H1 (cell line): ENCODE results near the gene TMEM63A. TPM values are rescaled to one million over a fixed set of nuclear protein-coding genes. Genes with fewer than 3 reads are reported as not detected.
A peak's percentile ranks its signal among the peaks of the same experiment; 100 is the strongest.

Experiments used
- CTCF ChIA-PET: fragments of 300-600 bp; sonication (Branson Sonifier 250); formaldehyde crosslinking; loops from one replicate; lab custom pipeline; 2021; ENCODE audit not compliant: partially characterized antibody; lab: Charles Lee
- POLR2A ChIA-PET: fragments of 300-600 bp; sonication (Branson Sonifier 250); formaldehyde crosslinking; loops from one replicate; lab custom pipeline; 2021; ENCODE audit warnings: inconsistent platforms; ENCODE audit not compliant: partially characterized antibody; lab: Charles Lee
- DNase-seq, 2 experiments: peaks; one replicate each; pipeline versions ENCODE4 v3.0.0 to v3.0.0-alpha.2; 2010 to 2022; ENCODE audit warnings: low spot score in 2 of 2, low read depth in 1 of 2, mixed read lengths in 1 of 2
- FAIRE-seq: peaks from 2 replicates; lab custom pipeline; 2011; peaks lifted over from hg19 to GRCh38; lab: Jason Lieb, UNC
- H2AFZ ChIP-seq: 2 replicates; pipeline ENCODE4 v1.8.1; 2012; ENCODE audit warnings: low read length, inconsistent platforms
- H2AK5ac ChIP-seq: 2 replicates; pipeline ENCODE4 v1.6.1; 2013; ENCODE audit warnings: low read depth, low read length
- H2BK120ac ChIP-seq: replicated peaks from 2 replicates; pipeline ENCODE3; 2013; ENCODE audit warnings: low read depth, low read length, inconsistent platforms
- H2BK12ac ChIP-seq: 2 replicates; pipeline ENCODE4 v1.6.1; 2013; ENCODE audit warnings: low read depth, low read length
- H2BK15ac ChIP-seq: 2 replicates; pipeline ENCODE4 v1.6.1; 2013; ENCODE audit warnings: low read length
- H2BK20ac ChIP-seq: 2 replicates; pipeline ENCODE4 v1.6.1; 2013; ENCODE audit warnings: low read length
- H2BK5ac ChIP-seq: 2 replicates; pipeline ENCODE4 v1.6.1; 2013; ENCODE audit warnings: low read depth, low read length
- H3K14ac ChIP-seq: 2 replicates; pipeline ENCODE4 v1.6.1; 2013; ENCODE audit warnings: inconsistent platforms; ENCODE audit not compliant: insufficient read length
- H3K18ac ChIP-seq: 2 replicates; pipeline ENCODE4 v1.6.1; 2013; ENCODE audit warnings: low read length; ENCODE audit errors: extremely low read depth
- H3K23ac ChIP-seq: 2 replicates; pipeline ENCODE4 v1.6.1; 2013; ENCODE audit warnings: inconsistent platforms; ENCODE audit not compliant: insufficient read length
- H3K23me2 ChIP-seq: 2 replicates; pipeline ENCODE4 v1.6.1; 2013; ENCODE audit warnings: low read depth, low read length
- H3K27ac ChIP-seq: 2 replicates; pipeline ENCODE4 v1.6.1; 2011; ENCODE audit warnings: low read depth, low read length, inconsistent platforms
- H3K27me3 ChIP-seq, 4 experiments: replicated peaks in 1 of 4; 1 replicate in 1 of 4; 2 replicates in 3 of 4; pipeline versions ENCODE4 v1.6.1 to v1.8.1; 2011 to 2013; ENCODE audit warnings: low read length in 3 of 4, mild to moderate bottlenecking in 3 of 4, inconsistent platforms in 2 of 4, mixed read lengths in 2 of 4, moderate library complexity in 1 of 4; ENCODE audit not compliant: control insufficient read depth in 3 of 4, insufficient read depth in 3 of 4; ENCODE audit errors: extremely low read depth in 1 of 4
- H3K36me3 ChIP-seq, 4 experiments: 2 replicates each; pipeline versions ENCODE4 v1.6.1 to v1.8.1; 2011 to 2013; ENCODE audit warnings: mild to moderate bottlenecking in 4 of 4, low read length in 3 of 4, moderate library complexity in 2 of 4, control low read depth in 1 of 4, inconsistent platforms in 1 of 4; ENCODE audit not compliant: insufficient read depth in 4 of 4, control insufficient read depth in 2 of 4
- H3K4ac ChIP-seq: replicated peaks from 2 replicates; pipeline ENCODE3; 2013; ENCODE audit warnings: low read length, low read depth, mixed read lengths, inconsistent platforms; ENCODE audit not compliant: insufficient read length
- H3K4me1 ChIP-seq, 4 experiments: replicated peaks in 1 of 4; 1 replicate in 1 of 4; 2 replicates in 3 of 4; pipeline versions ENCODE4 v1.6.1 to v1.8.1; 2011 to 2013; ENCODE audit warnings: low read length in 3 of 4, inconsistent platforms in 2 of 4, mixed read lengths in 1 of 4; ENCODE audit not compliant: insufficient read depth in 4 of 4, control insufficient read depth in 3 of 4
- H3K4me2 ChIP-seq, 2 experiments: 2 replicates each; pipeline versions ENCODE4 v1.6.1 to v1.8.1; 2011 to 2013; ENCODE audit warnings: low read depth in 2 of 2, low read length in 2 of 2, control low read depth in 1 of 2, inconsistent platforms in 1 of 2, mild to moderate bottlenecking in 1 of 2; ENCODE audit not compliant: insufficient read depth in 1 of 2
- H3K4me3 ChIP-seq, 4 experiments: fragments of 200-600, 300-600 bp in 1 of 4; sonication (generic), shearing (Covaris generic), sonication (Bioruptor Twin) in 1 of 4; 2 replicates each; pipeline versions ENCODE4 v1.5.1 to v1.8.1; 2011 to 2016; ENCODE audit warnings: low read length in 4 of 4, low read depth in 3 of 4, control low read depth in 2 of 4, inconsistent platforms in 2 of 4, mild to moderate bottlenecking in 2 of 4, mixed read lengths in 1 of 4, moderate library complexity in 1 of 4; ENCODE audit not compliant: insufficient read depth in 2 of 4; ENCODE audit errors: extremely low read depth in 1 of 4
- H3K56ac ChIP-seq: replicated peaks from 2 replicates; pipeline ENCODE3; 2013; ENCODE audit warnings: low read depth, mild to moderate bottlenecking, mixed read lengths, low read length, inconsistent platforms; ENCODE audit not compliant: insufficient read length
- H3K79me1 ChIP-seq: 2 replicates; pipeline ENCODE4 v1.6.1; 2013; ENCODE audit warnings: low read depth, low read length, control low read depth
- H3K79me2 ChIP-seq, 2 experiments: 2 replicates each; pipeline versions ENCODE4 v1.6.1 to v1.8.1; 2012 to 2013; ENCODE audit warnings: low read length in 2 of 2, mild to moderate bottlenecking in 2 of 2, inconsistent platforms in 1 of 2; ENCODE audit not compliant: insufficient read depth in 2 of 2, control insufficient read depth in 1 of 2
- H3K9ac ChIP-seq, 4 experiments: replicated peaks in 1 of 4; 1 replicate in 1 of 4; 2 replicates in 3 of 4; pipeline versions ENCODE4 v1.6.1 to v1.8.1; 2011 to 2013; ENCODE audit warnings: low read depth in 3 of 4, low read length in 3 of 4, control low read depth in 2 of 4, mild to moderate bottlenecking in 2 of 4, moderate library complexity in 2 of 4, inconsistent platforms in 1 of 4; ENCODE audit errors: extremely low read depth in 1 of 4
- H3K9me3 ChIP-seq, 2 experiments: 2 replicates each; pipeline versions ENCODE4 v1.6.1 to v1.8.1; 2012 to 2013; ENCODE audit warnings: mild to moderate bottlenecking in 2 of 2, moderate library complexity in 2 of 2, control low read depth in 1 of 2, inconsistent platforms in 1 of 2, low read depth in 1 of 2, low read length in 1 of 2, mixed read lengths in 1 of 2; ENCODE audit not compliant: insufficient read depth in 2 of 2
- H4K20me1 ChIP-seq, 2 experiments: replicated peaks in 1 of 2; 2 replicates each; pipeline versions ENCODE3 to v1.8.1; 2011 to 2013; ENCODE audit warnings: inconsistent platforms in 2 of 2, low read length in 2 of 2, mild to moderate bottlenecking in 1 of 2; ENCODE audit not compliant: insufficient read depth in 2 of 2, control insufficient read depth in 1 of 2
- H4K5ac ChIP-seq: 2 replicates; pipeline ENCODE4 v1.6.1; 2013; ENCODE audit warnings: low read length, low read depth, mixed read lengths, inconsistent platforms; ENCODE audit not compliant: insufficient read length
- H4K8ac ChIP-seq: 2 replicates; pipeline ENCODE4 v1.8.0; 2013; ENCODE audit warnings: mild to moderate bottlenecking, moderate library complexity, low read length, inconsistent platforms; ENCODE audit not compliant: insufficient read depth; ENCODE audit errors: extremely low read depth
- H4K91ac ChIP-seq: replicated peaks from 2 replicates; pipeline ENCODE3; 2013; ENCODE audit warnings: low read length, mixed read lengths, inconsistent platforms; ENCODE audit not compliant: insufficient read length
- EZH2 ChIP-seq: fragments of 200-600 bp; sonication (generic); IDR thresholded peaks from 2 replicates; pipeline ENCODE4 v1.7.1; 2012; ENCODE audit warnings: low read depth, mild to moderate bottlenecking, moderate library complexity, low read length, inconsistent platforms; ENCODE audit not compliant: severe bottlenecking
- GABPA ChIP-seq: IDR thresholded peaks from 2 replicates; pipeline ENCODE4 v1.6.1; 2011; ENCODE audit warnings: mild to moderate bottlenecking, low read length, moderate library complexity, borderline replicate concordance; ENCODE audit not compliant: insufficient read depth
- JUN ChIP-seq: IDR thresholded peaks from 2 replicates; pipeline ENCODE4 v1.6.1; 2011; ENCODE audit warnings: low read depth, mild to moderate bottlenecking, improper control_type of control experiment, low read length
- KDM5A ChIP-seq: fragments of 200-600 bp; IDR thresholded peaks from 2 replicates; pipeline ENCODE4 v1.7.1; 2012; ENCODE audit warnings: mild to moderate bottlenecking, low read length, inconsistent platforms, mixed read lengths
- MAFK ChIP-seq: IDR thresholded peaks from 2 replicates; pipeline ENCODE4 v1.6.1; 2012; ENCODE audit warnings: low read depth, mild to moderate bottlenecking, improper control_type of control experiment, low read length
- PHF8 ChIP-seq: fragments of 200-600 bp; sonication (generic); conservative IDR thresholded peaks from 2 replicates; pipeline ENCODE4 v1.7.1; 2012; ENCODE audit warnings: low read depth, mild to moderate bottlenecking, inconsistent platforms, low read length, moderate library complexity
- POLR2A ChIP-seq, 2 experiments: IDR thresholded peaks; 1 replicate in 1 of 2; 2 replicates in 1 of 2; pipeline ENCODE4 v1.6.1; 2011; ENCODE audit warnings: low read depth in 2 of 2, low read length in 2 of 2, mild to moderate bottlenecking in 2 of 2; ENCODE audit errors: control extremely low read depth in 1 of 2
- POLR2AphosphoS5 ChIP-seq: IDR thresholded peaks from 2 replicates; pipeline ENCODE4 v1.6.1; 2011; ENCODE audit warnings: low read depth, low read length
- RNF2 ChIP-seq: fragments of 200-900, 300-1000 bp; sonication (generic); IDR thresholded peaks from 2 replicates; pipeline ENCODE4 v1.7.1; 2016; ENCODE audit warnings: borderline replicate concordance, low read depth, mild to moderate bottlenecking, antibody characterized with exemption, low read length; ENCODE audit not compliant: poor library complexity, severe bottlenecking; ENCODE audit errors: missing control alignments
- SP1 ChIP-seq: IDR thresholded peaks from 2 replicates; pipeline ENCODE4 v1.6.1; 2011; ENCODE audit warnings: low read depth, low read length
- SP2 ChIP-seq: IDR thresholded peaks from 2 replicates; pipeline ENCODE4 v1.6.1; 2012; ENCODE audit warnings: mild to moderate bottlenecking, low read length, inconsistent platforms
- TAF1 ChIP-seq: IDR thresholded peaks from 2 replicates; pipeline ENCODE4 v1.6.1; 2011; ENCODE audit warnings: mild to moderate bottlenecking, low read depth, low read length
- WGBS, 2 experiments: shearing (Covaris generic) in 1 of 2; methylation state at CpG; one replicate each; pipeline versions ENCODE4 v1.1.6 to v1.1.7; 2013 to 2015; ENCODE audit warnings: low lambda C conversion rate in 2 of 2, mixed read lengths in 2 of 2, inconsistent platforms in 1 of 2, low coverage in 1 of 2, missing lambda C conversion rate in 1 of 2; ENCODE audit not compliant: insufficient replicate concordance in 2 of 2, insufficient coverage in 1 of 2, insufficient read length in 1 of 2; ENCODE audit errors: extremely low coverage in 1 of 2, missing lambda C conversion rate in 1 of 2; 5-methylcytosine and 5-hydroxymethylcytosine counted together
- polyA plus RNA-seq, 7 experiments: library from polyadenylated mRNA; depleted of rRNA in 3 of 7; stranded (reverse) in 5 of 7; unstranded in 2 of 7; fragments of >200 nt in 5 of 7; fragments of 200-250 nt in 2 of 7; gene quantifications; 1 replicate in 5 of 7; 2 replicates in 1 of 7; 4 replicates in 1 of 7; pipeline versions ENCODE4 v1.2.1 to v1.2.3, GENCODE V29; 2011 to 2013; ENCODE audit warnings: missing spikeins in 2 of 7, mixed read lengths in 2 of 7
- total RNA-seq: library from RNA; stranded (reverse); fragmentation: NEBNext Ultra II Directional; extraction: Animal tissue kit (Norgen Biotek cat#: 25700); gene quantifications from 2 replicates; pipeline ENCODE4 v1.2.1, GENCODE V29; 2021

TMEM63A gene
- total and polyA plus RNA-seq, 2 of the 8 experiments (the other 6 are each of a cell fraction or from before 2014, with no cell fraction given): 26.1 to 55.4 TPM

DNA sequence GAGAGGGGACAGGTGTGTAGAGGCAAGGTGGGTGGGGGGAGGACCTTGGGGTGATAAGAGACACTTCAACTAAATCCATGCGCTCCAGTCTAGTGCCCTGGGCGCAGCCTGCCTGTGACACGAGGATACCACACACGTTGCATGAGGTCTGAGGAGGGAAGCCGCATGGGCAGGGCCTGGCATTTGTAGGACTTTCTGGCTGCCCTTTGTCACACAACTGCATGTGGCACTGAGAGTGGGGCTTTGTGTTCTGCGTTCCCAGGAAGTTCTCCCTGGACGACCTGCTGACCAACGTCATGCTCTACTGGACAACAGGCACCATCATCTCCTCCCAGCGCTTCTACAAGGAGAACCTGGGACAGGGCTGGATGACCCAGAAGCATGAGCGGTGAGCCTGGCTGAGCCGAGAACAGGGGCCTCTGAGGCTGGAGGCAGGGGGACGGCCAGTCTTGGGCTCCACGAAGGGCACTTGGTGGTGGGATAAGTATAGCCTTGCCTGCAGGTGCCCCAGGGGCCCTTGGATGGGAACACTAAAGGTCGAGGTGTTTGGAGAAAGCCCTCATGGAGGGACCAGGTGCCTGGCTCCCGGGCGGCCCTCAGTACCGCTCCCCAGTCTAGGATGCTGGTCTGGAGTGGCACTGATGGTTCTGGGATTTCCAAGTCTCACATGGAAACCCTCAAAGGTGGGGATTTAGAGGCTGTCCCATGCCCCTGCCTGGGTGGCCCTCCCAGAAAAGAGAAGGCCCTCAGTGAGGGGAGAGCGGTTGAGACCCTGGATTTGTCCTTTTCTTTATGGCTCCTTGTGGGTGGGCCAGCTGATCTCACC is 37.7 kb downstream of the TMEM63A start:
- H3K56ac ChIP-seq: no peak overlapping the region
- no peaks in the 10 kb centered on the region for H3K79me2 ChIP-seq
- no peak overlapping the region for H2BK20ac ChIP-seq
- no peak overlapping the region for H3K4me3 ChIP-seq
- no peak overlapping the region for H3K23ac ChIP-seq
- WGBS, 2 experiments: 91% methylated on average over 18 of the region's 18 CpGs; no CpG with 5 or more reads in 1 of the 2 experiments
- H3K18ac ChIP-seq: no peak overlapping the region
- no peak overlapping the region for H4K91ac ChIP-seq
- no peak overlapping the region for H4K5ac ChIP-seq
- H3K79me1 ChIP-seq: peaks cover 2% of the 10 kb centered on the region; the same call in 1 of the 2 replicates
- no peak overlapping the region for H2AK5ac ChIP-seq
- peaks cover 0 to 8% (median 4%) of the 10 kb centered on the region in 4 experiments; a peak in 4 of 7 replicates for H3K4me1 ChIP-seq
- FAIRE-seq (no peak), DNase-seq (no peak)
- no peak overlapping the region for H2BK15ac ChIP-seq
- no peak overlapping the region for H2AFZ ChIP-seq
- no peaks in the 10 kb centered on the region for H3K23me2 ChIP-seq
- no peak overlapping the region for H3K14ac ChIP-seq
- no peak overlapping the region for H3K27ac ChIP-seq
- no peak overlapping the region for H4K8ac ChIP-seq
- peaks cover 2 to 8% of the 10 kb centered on the region in 2 experiments for H4K20me1 ChIP-seq
- ChIA-PET CTCF (interaction anchor here (0.5 to 4.0 kb wide), 36 partner anchors 11 to 401 kb away, joined by 3 to 24 read pairs (median 6); partner anchors contain the start of genes SRP9 and TMEM63A), POLR2A (interaction anchor here (1.1 to 3.4 kb wide), 11 partner anchors 14 to 369 kb away, joined by 3 to 15 read pairs (median 7); partner anchors contain the start of genes EPHX1 and SRP9)
- H3K27me3 ChIP-seq: no peaks in the 10 kb centered on the region; a peak in 1 of 7 replicates
- no peak overlapping the region for H2BK12ac ChIP-seq
- H2BK120ac ChIP-seq: no peak overlapping the region
- H3K4me2 ChIP-seq: no peak overlapping the region
- H3K36me3 ChIP-seq: peaks cover 0 to 16% (median 6%) of the 10 kb centered on the region in 4 experiments; a peak in 3 of 8 replicates
- no peak overlapping the region for H2BK5ac ChIP-seq
- TF ChIP-seq PHF8 (no peak), POLR2AphosphoS5 (peak; percentile 59), RNF2 (no peak), GABPA (no peak), KDM5A (no peak), EZH2 (no peak), MAFK (no peak), JUN (no peak), SP2 (no peak), TAF1 (no peak), SP1 (no peak), POLR2A (IDR thresholded peaks at IDR 0.05; ENCODE audit: control extremely low read depth in 1 of 2, low read depth in 2 of 2, low read length in 2 of 2) (peak in 1 of 2 experiments; percentile 70; a peak in 2 of 3 replicates)
- no peaks in the 10 kb centered on the region for H3K9me3 ChIP-seq
- H3K9ac ChIP-seq: no peak overlapping the region
- no peak overlapping the region for H3K4ac ChIP-seq
